ENCODE data around the gene JAK2.
A peak's percentile ranks its signal among the peaks of the same experiment; 100 is the strongest.
"Not testable (repeated sequence)": the region's sequence is repeated elsewhere in the genome, so short reads cannot be mapped to it uniquely, and the experiment has no call there.

The JAK2 gene

GRCh38 chr9:4982721-4983482 lies 2.2 kb upstream of the JAK2 start:
- ATAC-seq, result no peak

GRCh38 chr9:4983601-4984165 lies 1.4 kb upstream of the JAK2 start:
- no peak for ATAC-seq

GRCh38 chr9:4984171-4984620 lies 876 bp upstream of the JAK2 start:
- peak; percentile 0 for ATAC-seq

GRCh38 chr9:4985386-4986266 lies 554 bp downstream of the JAK2 start:
- peak in 1 of 2 donors; percentile 0 for ATAC-seq

- ATAC-seq, result no peak
These were observed 1.2 kb downstream of the JAK2 start for GRCh38 chr9:4986296-4986695.

- no peak for ATAC-seq
These were observed 1.7 kb downstream of the JAK2 start for GRCh38 chr9:4986783-4987182.

- no peak for ATAC-seq
These were observed 2.9 kb downstream of the JAK2 start for GRCh38 chr9:4987961-4988421.

- no peak for ATAC-seq
These were observed 7.8 kb downstream of the JAK2 start for GRCh38 chr9:4992872-4993271.

GRCh38 chr9:4994166-4994890 lies 9.3 kb downstream of the JAK2 start:
- no peak for ATAC-seq

GRCh38 chr9:4997196-4997595 lies 12.1 kb downstream of the JAK2 start:
- ATAC-seq, result no peak

GRCh38 chr9:4997631-4998030 lies 12.6 kb downstream of the JAK2 start:
- no peak for ATAC-seq

- ATAC-seq, result no peak
These were observed 17.7 kb downstream of the JAK2 start for GRCh38 chr9:5002811-5003210.

GRCh38 chr9:5004481-5004880 lies 19.4 kb downstream of the JAK2 start:
- ATAC-seq, result no peak

- no peak for ATAC-seq
These were observed 23.1 kb downstream of the JAK2 start for GRCh38 chr9:5008202-5008601.

GRCh38 chr9:5013374-5013773 lies 28.3 kb downstream of the JAK2 start:
- ATAC-seq, result no peak

GRCh38 chr9:5015934-5016333 lies 30.9 kb downstream of the JAK2 start:
- no peak for ATAC-seq

GRCh38 chr9:5025416-5025815 lies 40.3 kb downstream of the JAK2 start:
- no peak for ATAC-seq

GRCh38 chr9:5031941-5032340 lies 46.9 kb downstream of the JAK2 start:
- not testable (repeated sequence) for ATAC-seq

GRCh38 chr9:5040730-5041389 lies 55.8 kb downstream of the JAK2 start:
- ATAC-seq, result no peak

GRCh38 chr9:5041390-5042115 lies 56.5 kb downstream of the JAK2 start:
- ATAC-seq, result no peak

- no peak for ATAC-seq
These were observed 57.6 kb downstream of the JAK2 start for GRCh38 chr9:5042661-5043178.
